ENCODE data around the gene GUCA2A. TPM values are rescaled to one million over a fixed set of nuclear protein-coding genes. Genes with fewer than 3 reads are reported as not detected.

GUCA2A gene
- total RNA-seq, 2 experiments from 2014 or later: not detected

DNA sequence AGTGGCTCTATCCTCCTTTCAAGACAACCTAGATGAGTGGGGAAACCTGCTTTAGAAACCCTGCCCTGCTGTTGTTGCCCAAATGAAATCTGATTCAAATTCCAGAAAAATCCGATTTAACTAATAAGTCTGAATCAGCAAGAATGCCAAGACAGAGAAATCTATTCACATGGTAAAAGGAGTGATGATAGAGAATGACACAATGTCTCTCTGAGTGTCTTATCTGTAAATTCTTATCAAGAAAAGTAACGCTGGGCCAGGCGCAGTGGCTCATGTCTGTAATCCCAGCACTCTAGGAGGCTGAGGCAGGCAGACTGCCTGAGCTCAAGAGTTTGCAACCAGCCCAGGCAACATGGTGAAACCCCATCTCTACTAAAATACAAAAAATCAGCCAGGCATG is 13.7 kb upstream of the GUCA2A start:
- H3K27ac ChIP-seq (ENCODE audit: low read depth, low read length, poor library complexity, severe bottlenecking): no peak overlapping the region
- no TSS peak for BruUV-seq (replicated peaks)
- no peak overlapping the region for H2AFZ ChIP-seq (ENCODE audit: low read length)
- H3K9me2 ChIP-seq (ENCODE audit: insufficient read depth, low read length): no peaks in the 10 kb centered on the region
- no peaks in the 10 kb centered on the region for H3K4me1 ChIP-seq (ENCODE audit: insufficient read depth, low read length, poor library complexity, severe bottlenecking)
- no peaks in the 10 kb centered on the region for H3K79me2 ChIP-seq (ENCODE audit: insufficient read depth, low read depth, low read length)
- POLR2A ChIA-PET: no interaction called here
- no peak overlapping the region for H3K4me3 ChIP-seq (ENCODE audit: low read depth, low read length, poor library complexity, severe bottlenecking)
- CTCF ChIA-PET (ENCODE audit: unreplicated experiment): no interaction called here
- peaks cover 5% of the 10 kb centered on the region; the same call in 1 of the 2 replicates for H4K20me1 ChIP-seq (ENCODE audit: insufficient read depth, low read length)
- intact Hi-C loops (cut with micrococcal nuclease; ENCODE audit: unreplicated experiment): no loop called here
- no peak for DNase-seq (ENCODE audit: low spot score)
- TF ChIP-seq EZH2phosphoT487 (IDR thresholded peaks at IDR 0.05; ENCODE audit: borderline replicate concordance, low read depth, low read length): no peak
- TF ChIP-seq, protein P1, sequence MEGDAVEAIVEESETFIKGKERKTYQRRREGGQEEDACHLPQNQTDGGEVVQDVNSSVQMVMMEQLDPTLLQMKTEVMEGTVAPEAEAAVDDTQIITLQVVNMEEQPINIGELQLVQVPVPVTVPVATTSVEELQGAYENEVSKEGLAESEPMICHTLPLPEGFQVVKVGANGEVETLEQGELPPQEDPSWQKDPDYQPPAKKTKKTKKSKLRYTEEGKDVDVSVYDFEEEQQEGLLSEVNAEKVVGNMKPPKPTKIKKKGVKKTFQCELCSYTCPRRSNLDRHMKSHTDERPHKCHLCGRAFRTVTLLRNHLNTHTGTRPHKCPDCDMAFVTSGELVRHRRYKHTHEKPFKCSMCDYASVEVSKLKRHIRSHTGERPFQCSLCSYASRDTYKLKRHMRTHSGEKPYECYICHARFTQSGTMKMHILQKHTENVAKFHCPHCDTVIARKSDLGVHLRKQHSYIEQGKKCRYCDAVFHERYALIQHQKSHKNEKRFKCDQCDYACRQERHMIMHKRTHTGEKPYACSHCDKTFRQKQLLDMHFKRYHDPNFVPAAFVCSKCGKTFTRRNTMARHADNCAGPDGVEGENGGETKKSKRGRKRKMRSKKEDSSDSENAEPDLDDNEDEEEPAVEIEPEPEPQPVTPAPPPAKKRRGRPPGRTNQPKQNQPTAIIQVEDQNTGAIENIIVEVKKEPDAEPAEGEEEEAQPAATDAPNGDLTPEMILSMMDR (conservative IDR thresholded peaks at IDR 0.05; ENCODE audit: low read length): no peak
- no peaks in the 10 kb centered on the region for H3K9me3 ChIP-seq (ENCODE audit: low read length)
- H3K4me2 ChIP-seq (ENCODE audit: low read length): no peak overlapping the region
- H3K36me3 ChIP-seq (ENCODE audit: insufficient read depth, low read length): peaks cover 41% of the 10 kb centered on the region

DNA sequence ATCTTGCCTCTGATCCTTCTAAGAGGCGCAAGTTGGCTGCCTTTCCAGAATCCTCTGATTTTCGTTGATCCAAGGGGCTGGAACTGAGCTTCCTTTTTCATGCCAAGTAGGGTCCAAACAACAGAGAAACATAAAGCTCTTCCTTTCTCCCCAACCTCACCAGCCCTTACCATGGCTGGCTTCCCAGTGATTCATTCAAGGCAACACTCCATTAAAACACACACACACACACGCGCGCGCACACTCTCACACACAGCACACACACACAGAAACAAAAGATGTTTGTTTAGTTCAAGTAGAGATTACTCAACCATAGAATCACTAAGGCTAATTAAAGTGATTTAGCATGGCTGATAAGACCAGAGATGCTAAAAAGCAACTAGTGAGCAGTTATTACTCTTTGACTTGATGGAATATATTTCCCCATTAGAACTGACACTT is 13.0 kb upstream of the GUCA2A start:
- no peaks in the 10 kb centered on the region for H3K9me2 ChIP-seq (ENCODE audit: insufficient read depth, low read length)
- intact Hi-C loops (cut with micrococcal nuclease; ENCODE audit: unreplicated experiment): loop anchor here (2.0 kb wide), 1 partner anchor 157 kb away; the partner anchor contains the start of gene FOXJ3
- TF ChIP-seq EZH2phosphoT487 (IDR thresholded peaks at IDR 0.05; ENCODE audit: borderline replicate concordance, low read depth, low read length): no peak
- TF ChIP-seq, protein P1 (conservative IDR thresholded peaks at IDR 0.05; ENCODE audit: low read length): no peak
- H3K4me2 ChIP-seq (ENCODE audit: low read length): no peak overlapping the region
- ChIA-PET CTCF (ENCODE audit: unreplicated experiment) (no interaction called here), POLR2A (no interaction called here)
- H3K9me3 ChIP-seq (ENCODE audit: low read length): no peaks in the 10 kb centered on the region
- H3K4me1 ChIP-seq (ENCODE audit: insufficient read depth, low read length, poor library complexity, severe bottlenecking): no peaks in the 10 kb centered on the region
- peaks cover 41% of the 10 kb centered on the region for H3K36me3 ChIP-seq (ENCODE audit: insufficient read depth, low read length)
- no TSS peak for BruUV-seq (replicated peaks)
- DNase-seq (ENCODE audit: low spot score): no peak
- H2AFZ ChIP-seq (ENCODE audit: low read length): no peak overlapping the region
- H3K27ac ChIP-seq (ENCODE audit: low read depth, low read length, poor library complexity, severe bottlenecking): no peak overlapping the region
- H4K20me1 ChIP-seq (ENCODE audit: insufficient read depth, low read length): peaks cover 5% of the 10 kb centered on the region; the same call in 1 of the 2 replicates
- H3K79me2 ChIP-seq (ENCODE audit: insufficient read depth, low read depth, low read length): no peaks in the 10 kb centered on the region
- H3K4me3 ChIP-seq (ENCODE audit: low read depth, low read length, poor library complexity, severe bottlenecking): no peak overlapping the region

DNA sequence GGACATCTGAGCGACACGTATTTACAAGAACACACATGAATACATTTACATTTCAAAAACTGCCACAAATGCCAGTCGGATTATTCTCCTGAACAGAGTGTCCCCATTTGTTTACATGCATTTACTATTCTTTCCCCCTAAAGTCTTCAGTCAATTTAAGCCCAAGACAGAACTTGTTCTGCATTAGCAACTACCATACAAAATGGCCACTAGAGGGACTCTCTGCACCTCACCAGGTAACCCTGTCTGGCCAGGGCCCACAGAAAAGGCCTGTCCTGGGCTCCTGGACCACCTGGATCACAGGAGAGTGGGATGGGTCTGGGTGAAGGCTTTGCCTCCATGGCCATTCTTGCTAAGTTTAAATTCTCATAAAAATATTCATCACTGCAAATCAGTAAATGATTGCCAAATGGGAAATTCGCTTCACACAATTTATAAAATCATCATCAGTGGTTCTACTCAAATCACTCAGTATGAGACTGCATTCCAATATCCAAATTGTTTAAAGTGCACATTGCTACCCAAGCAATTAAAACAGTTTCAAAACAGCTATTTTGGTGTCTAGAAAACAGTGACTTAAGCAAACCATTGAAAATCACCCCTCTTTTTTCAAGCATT is 12.5 kb upstream of the GUCA2A start:
- TF ChIP-seq EZH2phosphoT487 (IDR thresholded peaks at IDR 0.05; ENCODE audit: borderline replicate concordance, low read depth, low read length): no peak
- TF ChIP-seq, protein P1 (conservative IDR thresholded peaks at IDR 0.05; ENCODE audit: low read length): peak; percentile 96
- ChIA-PET POLR2A (interaction anchor here (1.0 kb wide), 1 partner anchor 22 kb away, joined by 3 read pairs; no protein-coding TSS in a partner anchor), CTCF (ENCODE audit: unreplicated experiment) (no interaction called here)
- intact Hi-C loops (cut with micrococcal nuclease; ENCODE audit: unreplicated experiment): loop anchor here (2.0 kb wide), 1 partner anchor 158 kb away; the partner anchor contains the start of gene FOXJ3
- TSS peak; percentile 23 for BruUV-seq (replicated peaks)
- H3K79me2 ChIP-seq (ENCODE audit: insufficient read depth, low read depth, low read length): no peaks in the 10 kb centered on the region
- no peak overlapping the region for H3K4me2 ChIP-seq (ENCODE audit: low read length)
- H3K36me3 ChIP-seq (ENCODE audit: insufficient read depth, low read length): peaks cover 38% of the 10 kb centered on the region
- H3K4me3 ChIP-seq (ENCODE audit: low read depth, low read length, poor library complexity, severe bottlenecking): no peak overlapping the region
- H4K20me1 ChIP-seq (ENCODE audit: insufficient read depth, low read length): peaks cover 5% of the 10 kb centered on the region; the same call in 1 of the 2 replicates
- no peaks in the 10 kb centered on the region for H3K4me1 ChIP-seq (ENCODE audit: insufficient read depth, low read length, poor library complexity, severe bottlenecking)
- DNase-seq (ENCODE audit: low spot score): peak; percentile 54
- H2AFZ ChIP-seq (ENCODE audit: low read length): no peak overlapping the region
- no peak overlapping the region for H3K27ac ChIP-seq (ENCODE audit: low read depth, low read length, poor library complexity, severe bottlenecking)
- no peaks in the 10 kb centered on the region for H3K9me3 ChIP-seq (ENCODE audit: low read length)
- H3K9me2 ChIP-seq (ENCODE audit: insufficient read depth, low read length): no peaks in the 10 kb centered on the region
